Diencephalon (tissue), 1 donor: ENCODE data around the gene OR2A1. TPM values are rescaled to one million over a fixed set of nuclear protein-coding genes. Genes with fewer than 3 reads are reported as not detected.

Experiments
- total RNA-seq: library from RNA; depleted of rRNA; stranded (reverse); fragments of >200 nt; gene quantifications from one replicate; pipeline ENCODE4 v1.2.3, GENCODE V29; 2014

The OR2A1 gene, protein sequence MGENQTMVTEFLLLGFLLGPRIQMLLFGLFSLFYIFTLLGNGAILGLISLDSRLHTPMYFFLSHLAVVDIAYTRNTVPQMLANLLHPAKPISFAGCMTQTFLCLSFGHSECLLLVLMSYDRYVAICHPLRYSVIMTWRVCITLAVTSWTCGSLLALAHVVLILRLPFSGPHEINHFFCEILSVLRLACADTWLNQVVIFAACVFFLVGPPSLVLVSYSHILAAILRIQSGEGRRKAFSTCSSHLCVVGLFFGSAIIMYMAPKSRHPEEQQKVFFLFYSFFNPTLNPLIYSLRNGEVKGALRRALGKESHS
- not detected for total RNA-seq

DNA sequence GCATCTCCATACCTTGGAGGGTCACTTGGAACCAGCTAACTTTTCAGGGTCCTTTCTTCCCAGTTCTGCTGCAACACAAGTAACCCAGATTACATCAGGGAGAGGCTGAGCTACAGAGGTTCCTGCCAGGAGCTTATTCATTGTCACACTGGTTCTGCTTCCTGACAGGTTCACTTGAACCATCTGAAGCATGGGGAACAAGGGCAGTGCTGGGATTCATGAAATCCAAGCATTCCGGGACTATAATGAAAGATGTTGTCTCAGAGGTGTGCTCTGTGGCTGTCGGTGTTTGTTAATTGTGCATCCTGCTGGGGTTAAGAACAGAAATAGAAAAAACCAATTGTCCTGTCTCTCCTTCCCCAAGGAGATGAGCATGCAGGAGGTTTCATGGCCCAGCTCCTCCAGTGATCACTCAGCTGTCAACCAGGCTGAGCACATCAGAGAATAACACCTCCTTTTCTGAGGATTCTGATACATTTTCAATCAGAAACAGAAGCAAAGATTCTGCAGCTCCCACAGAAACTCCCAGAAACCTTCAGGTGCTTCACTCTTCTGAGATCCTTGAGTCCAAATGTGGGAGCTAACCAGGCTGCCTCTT lies at the start of gene OR2A1:
Gene OR2A1 (plus strand): TSS at position 548 of the 598 bp plus-strand sequence. CDS start 5,706 bp downstream, outside the sequence.

DNA sequence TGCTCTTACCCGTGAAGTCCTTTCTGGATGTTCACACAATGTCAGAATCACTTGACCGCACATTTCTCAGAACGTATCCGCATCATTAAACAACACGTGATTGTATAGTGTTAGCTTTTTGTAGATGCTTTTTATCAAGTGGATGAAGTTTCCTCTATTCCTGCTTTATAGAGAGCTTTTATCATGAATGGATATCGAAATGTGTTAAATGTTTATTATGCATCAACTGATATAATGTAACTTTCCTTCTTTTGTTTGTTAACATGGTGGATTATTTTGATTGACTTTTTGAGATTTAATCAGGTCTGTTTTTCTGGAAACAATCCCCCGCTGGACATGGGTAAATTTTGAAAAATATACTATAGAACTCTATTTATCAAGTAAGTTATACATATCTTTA lies 47.5 kb upstream of the OR2A1 start, which contains the start of gene OR2A7:
Gene OR2A7 (minus strand): TSS at position 101 of the 400 bp plus-strand sequence. CDS start 5,164 bp downstream, outside the sequence.

DNA sequence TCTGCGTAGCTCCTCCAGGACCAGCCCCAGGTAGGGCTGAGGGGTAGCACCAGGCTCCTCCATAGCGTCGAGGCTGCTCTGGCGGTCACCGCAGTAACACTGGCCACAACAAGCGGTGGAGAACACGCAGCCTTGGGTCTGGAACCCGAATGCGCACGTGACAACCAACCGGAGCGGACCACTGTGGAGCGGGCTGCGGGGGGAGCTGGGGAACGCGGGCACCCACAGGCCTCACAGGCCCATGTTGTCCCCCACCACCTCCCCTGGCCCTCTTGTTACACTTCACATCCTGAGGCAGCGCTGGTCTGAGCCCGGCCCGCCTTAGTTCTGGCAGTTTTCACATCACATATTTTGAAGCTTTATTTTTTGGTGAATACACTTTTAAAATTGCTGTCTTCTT lies 43.0 kb upstream of the OR2A1 start, which contains the start of gene CTAGE8:
Gene CTAGE8 (minus strand): TSS at position 101 of the 400 bp plus-strand sequence. CDS start 38 bp downstream, at position 63.

DNA sequence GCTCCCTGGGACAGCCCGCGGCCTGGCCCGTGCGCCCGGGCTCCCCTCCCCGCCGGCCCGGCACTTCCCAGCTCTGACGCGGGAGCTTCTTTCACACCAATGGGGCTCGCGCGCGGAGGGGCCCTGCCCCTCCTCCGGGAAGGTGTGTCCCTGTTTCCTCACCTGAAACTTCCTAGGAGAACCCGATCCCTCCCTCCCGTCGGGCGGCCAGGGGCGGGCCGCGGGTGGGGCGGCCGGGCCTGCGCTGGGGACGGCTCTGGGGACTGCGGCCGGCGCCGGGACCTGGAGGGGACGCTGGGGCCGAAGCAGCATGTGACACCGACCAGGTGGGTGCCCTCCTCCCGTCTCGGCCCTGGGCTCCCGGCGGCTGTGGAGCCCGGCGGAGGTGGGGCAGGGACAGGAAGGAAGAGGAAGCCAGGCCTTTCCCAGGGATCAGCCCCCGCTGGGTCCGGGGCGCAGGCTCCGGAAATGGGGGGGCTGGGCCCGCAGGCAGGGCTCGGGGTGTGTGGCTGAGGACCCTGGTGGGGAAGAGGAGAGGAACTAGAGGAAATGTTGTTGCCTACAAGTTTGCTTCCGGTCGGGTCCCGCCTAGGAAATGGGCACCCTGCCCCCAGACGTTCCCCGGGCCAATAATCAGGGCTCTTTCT lies 43.1 kb downstream of the OR2A1 start, which contains the start of gene ARHGEF5:
Gene ARHGEF5 (plus strand): TSS at position 227 of the 647 bp plus-strand sequence. CDS start 7,268 bp downstream, outside the sequence.

Other genes with a start within 250 kb of the OR2A1 start
- gene OR2A25, start 242.6 kb upstream of the OR2A1 start, total RNA-seq, result not detected
- not detected for gene OR2A12, start 226.1 kb upstream of the OR2A1 start, total RNA-seq
- gene OR2A2, start 202.8 kb upstream of the OR2A1 start, total RNA-seq, result not detected
- not detected for gene OR2A14, start 189.2 kb upstream of the OR2A1 start, total RNA-seq
- gene CTAGE4, start 129.0 kb upstream of the OR2A1 start, total RNA-seq, result 1.2 TPM
- gene ARHGEF35, start 116.6 kb upstream of the OR2A1 start, total RNA-seq, result 1.4 TPM
- gene OR2A42, start 72.8 kb upstream of the OR2A1 start, total RNA-seq, result under 0.01 TPM
- gene OR2A7, start 47.6 kb upstream of the OR2A1 start, total RNA-seq, result 0.69 TPM
- not detected for gene CTAGE8, start 43.1 kb upstream of the OR2A1 start, total RNA-seq
- gene ARHGEF5, start 43.0 kb downstream of the OR2A1 start, total RNA-seq, result 1.8 TPM
- gene NOBOX, start 91.3 kb downstream of the OR2A1 start, total RNA-seq, result not detected